AG08396 (cell line): ENCODE data around the gene MUC6.

Experiments
- DNase-seq: peaks from one replicate; pipeline ENCODE4 v3.0.0; 2012; ENCODE audit warnings: low spot score, mixed read lengths

The MUC6 gene

GRCh38 chr11:1008001-1008802, 28.3 kb downstream of the MUC6 start:
- DNase-seq, result no peak

GRCh38 chr11:1007279-1007678, 29.2 kb downstream of the MUC6 start:
- no peak for DNase-seq

GRCh38 chr11:1006762-1007161, 29.8 kb downstream of the MUC6 start:
- no peak for DNase-seq

GRCh38 chr11:1005928-1006327, 30.6 kb downstream of the MUC6 start:
- DNase-seq, result no peak

GRCh38 chr11:1003159-1003558, 33.4 kb downstream of the MUC6 start:
- DNase-seq, result no peak

GRCh38 chr11:1002406-1002984, 34.0 kb downstream of the MUC6 start:
- no peak for DNase-seq

GRCh38 chr11:1001617-1002405, 34.7 kb downstream of the MUC6 start:
- DNase-seq, result no peak

- no peak for DNase-seq
These were observed 35.9 kb downstream of the MUC6 start for GRCh38 chr11:1000357-1001278.

GRCh38 chr11:999009-999408, 37.5 kb downstream of the MUC6 start:
- no peak for DNase-seq

- no peak for DNase-seq
These were observed 38.6 kb downstream of the MUC6 start for GRCh38 chr11:997907-998306.

GRCh38 chr11:996681-997080, 39.8 kb downstream of the MUC6 start:
- no peak for DNase-seq

- no peak for DNase-seq
These were observed 40.6 kb downstream of the MUC6 start for GRCh38 chr11:995752-996420.

- DNase-seq, result no peak
These were observed 41.3 kb downstream of the MUC6 start for GRCh38 chr11:995044-995751.

GRCh38 chr11:993632-994167, 42.8 kb downstream of the MUC6 start:
- no peak for DNase-seq

GRCh38 chr11:992577-992976, 43.9 kb downstream of the MUC6 start:
- DNase-seq, result no peak

GRCh38 chr11:991711-992307, 44.7 kb downstream of the MUC6 start:
- no peak for DNase-seq

- no peak for DNase-seq
These were observed 45.5 kb downstream of the MUC6 start for GRCh38 chr11:991034-991433.

GRCh38 chr11:990101-990500, 46.4 kb downstream of the MUC6 start:
- DNase-seq, result no peak

- DNase-seq, result no peak
These were observed 48.8 kb downstream of the MUC6 start for GRCh38 chr11:987671-988070.

- no peak for DNase-seq
These were observed 49.6 kb downstream of the MUC6 start for GRCh38 chr11:986952-987305.
